DMS53 treated with DMSO at 0.1 percent for 48 hours (cell line): Measurements from ENCODE around the gene PHACTR3.

Experiments
- DNase-seq: peaks from one replicate; lab custom pipeline; 2025; ENCODE audit not compliant: unreplicated experiment; lab: John Stamatoyannopoulos, UW

PHACTR3 gene

DNA sequence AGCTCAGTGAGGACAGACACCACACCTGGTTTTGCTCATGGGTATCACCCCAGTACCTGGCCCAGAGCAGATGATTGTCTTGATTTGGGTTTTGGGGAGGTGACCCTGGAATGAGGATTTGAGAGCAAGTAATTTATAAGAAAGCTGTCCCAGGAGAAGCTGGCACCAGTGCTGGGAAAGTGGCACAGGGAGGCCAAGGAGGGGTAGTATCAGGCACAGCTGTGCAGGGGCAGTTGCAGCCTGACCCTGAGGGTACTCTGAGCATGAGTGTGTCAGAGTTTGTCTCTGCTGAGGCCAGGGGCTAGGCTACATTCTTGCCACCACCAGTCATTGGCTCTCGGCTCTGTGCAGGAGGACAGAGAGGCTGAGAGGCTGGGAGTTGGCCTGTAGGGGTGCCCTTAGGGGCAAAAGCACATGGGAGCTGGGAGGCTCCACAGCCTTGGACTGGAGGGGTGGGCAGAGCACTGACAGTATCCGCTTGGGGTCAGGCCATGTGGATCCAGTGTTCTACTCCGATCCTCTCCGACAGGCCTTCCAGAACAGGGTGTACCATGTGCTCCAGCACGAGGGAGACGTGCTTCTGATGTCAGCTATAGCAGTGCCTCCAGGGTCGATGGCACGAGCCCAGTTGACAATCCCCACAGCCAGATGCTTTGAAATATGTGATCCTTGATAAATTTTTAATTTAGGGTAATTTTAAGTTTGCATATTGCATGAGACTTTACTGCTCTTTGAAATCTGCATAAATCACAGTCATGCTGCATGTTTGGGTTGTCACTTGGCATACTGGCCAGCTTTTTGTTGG, 121.3 kb downstream of the PHACTR3 start:
- no peak for DNase-seq

DNA sequence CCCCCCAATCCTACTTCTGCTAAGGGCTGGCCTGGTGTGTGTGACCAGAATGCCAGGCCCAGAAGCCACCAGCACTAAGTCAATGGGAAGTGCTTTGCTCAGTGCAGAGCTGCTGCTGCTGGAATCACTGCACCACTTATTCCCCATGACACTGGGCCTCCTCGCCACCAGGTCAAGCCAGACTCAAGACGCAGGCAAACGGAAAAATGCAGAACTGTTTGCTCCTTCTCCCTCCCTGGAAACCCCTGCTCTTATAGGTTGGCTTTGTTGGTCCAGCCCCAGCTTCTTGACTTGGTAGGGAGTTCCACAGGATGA, 121.9 kb downstream of the PHACTR3 start:
- no peak for DNase-seq

DNA sequence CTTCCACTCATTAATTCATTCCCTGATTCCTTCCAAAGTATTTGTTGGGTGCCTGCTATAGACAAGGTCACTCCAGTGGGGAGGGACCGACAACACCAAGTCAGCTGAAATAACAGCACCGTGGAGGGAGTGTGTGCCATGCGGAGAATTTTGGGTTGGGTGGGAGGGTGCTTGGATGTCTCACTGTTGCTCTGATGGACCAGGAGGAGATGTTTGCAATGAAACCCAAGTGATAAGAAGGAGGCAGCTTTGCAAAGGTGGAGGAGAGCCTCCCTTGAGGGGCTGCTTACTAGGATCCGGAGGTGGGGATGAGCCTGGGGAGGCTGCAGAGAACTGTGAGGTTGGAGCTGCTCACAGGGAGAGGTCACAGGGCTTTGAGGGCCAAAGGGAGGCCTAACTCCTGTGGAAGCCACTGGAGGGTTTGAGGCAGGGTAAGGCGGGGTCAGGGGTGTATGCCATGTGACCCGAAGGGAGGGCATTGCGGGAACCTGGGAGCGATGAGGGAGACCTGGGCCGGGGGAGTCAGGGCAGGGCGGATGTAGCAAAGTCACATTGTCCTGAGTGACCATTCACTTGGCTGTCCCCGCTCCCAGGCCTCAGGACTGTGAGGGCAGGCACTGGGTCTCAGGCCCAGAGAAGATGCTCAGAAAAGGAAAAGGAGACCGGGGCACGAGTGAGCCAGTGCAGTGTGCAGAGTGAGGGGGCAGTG, 124.5 kb downstream of the PHACTR3 start:
- DNase-seq = no peak

DNA sequence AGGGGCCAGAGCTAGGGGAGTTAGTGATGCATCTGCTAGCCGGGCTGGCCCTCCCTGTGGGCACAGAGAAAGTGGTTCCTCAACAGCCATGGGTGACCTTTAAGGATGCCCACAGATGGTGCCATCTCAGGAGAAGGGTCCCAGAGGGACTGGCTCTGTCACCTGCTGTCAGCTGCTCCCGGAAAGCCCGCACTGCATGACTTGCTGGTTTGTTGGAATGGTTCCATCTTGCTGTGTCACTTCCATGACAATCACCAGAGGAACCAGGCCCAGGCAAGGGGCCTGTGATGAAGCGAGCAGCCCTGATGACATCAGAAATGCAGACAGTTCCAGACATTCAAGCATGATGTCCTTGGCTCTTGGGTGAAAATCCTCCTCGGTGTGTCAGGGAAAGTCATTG, 125.2 kb downstream of the PHACTR3 start:
- no peak for DNase-seq

DNA sequence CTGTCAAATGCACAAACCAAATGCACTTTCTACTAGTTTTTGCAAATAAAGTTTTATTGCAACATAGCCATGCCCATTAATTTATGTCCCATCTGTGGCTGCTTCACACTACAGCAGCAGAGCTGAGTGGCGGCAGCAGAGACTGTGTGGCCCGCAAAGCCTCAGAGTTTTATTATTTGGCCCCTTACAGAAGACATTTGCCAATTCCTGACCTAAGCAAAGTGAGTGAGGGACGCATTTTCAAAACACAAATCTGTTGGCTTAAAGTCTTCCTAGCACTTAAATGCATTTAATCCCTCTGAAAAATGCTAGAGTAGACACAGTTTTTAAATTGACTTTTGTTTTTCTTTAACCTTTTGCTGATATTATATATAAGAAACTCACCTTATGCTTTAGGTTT, 126.4 kb downstream of the PHACTR3 start:
- DNase-seq = no peak

DNA sequence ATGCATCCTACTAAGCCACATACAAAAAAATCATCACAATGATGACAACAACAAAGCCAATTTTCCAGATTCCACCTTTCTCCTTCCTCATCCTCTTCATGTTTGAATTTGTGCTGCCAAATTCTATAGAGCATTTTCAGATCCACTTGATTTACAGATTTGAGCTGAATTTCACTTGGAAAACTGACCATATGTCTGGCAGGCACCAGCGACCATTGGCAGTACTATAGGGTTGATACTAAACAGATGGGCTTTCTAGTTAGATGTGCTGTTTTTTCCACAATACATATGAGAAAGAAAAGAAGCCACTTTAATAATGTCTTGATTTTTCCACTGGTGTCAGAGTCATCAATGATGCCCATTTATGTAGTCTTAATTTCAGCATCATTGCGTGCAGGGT, 127.0 kb downstream of the PHACTR3 start:
- no peak for DNase-seq

DNA sequence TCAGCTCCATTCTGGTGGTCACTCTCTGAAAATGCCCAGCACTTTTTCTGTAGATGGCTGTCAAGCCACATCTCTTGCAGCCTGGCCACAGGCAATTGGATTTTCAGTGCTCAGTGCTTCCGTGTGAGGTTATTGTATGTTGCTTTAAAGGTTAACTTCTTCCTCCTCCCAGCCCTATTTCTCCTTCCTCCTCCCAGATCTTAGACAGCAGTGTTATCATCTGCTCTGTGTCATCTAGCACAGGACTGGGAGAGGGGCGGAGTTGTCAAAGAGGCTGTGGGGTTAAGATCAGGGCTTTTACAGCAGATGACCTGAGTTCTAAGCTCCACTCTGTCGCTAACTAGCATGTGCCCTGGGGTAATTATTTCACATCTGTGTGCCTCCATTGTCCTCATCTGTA, 129.0 kb downstream of the PHACTR3 start:
- no peak for DNase-seq

DNA sequence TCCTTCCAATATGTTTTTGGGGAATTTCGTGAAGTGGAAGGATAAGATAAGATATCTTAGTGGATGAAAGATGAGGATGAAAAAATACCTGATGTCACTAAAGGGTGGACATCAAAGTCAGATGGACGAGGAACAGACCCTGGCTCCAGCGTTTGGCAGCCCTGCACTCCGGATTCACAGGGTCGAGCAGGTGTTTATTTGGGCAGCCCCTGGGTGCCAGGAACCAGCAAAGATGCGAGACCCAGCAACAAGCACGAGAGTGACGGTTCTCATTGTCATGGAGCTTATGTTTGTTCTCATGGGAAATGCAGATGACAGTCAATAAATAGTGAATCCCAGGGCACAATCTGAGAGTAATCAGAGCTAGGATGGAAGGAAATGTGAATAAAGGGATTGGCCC, 131.1 kb downstream of the PHACTR3 start:
- no peak for DNase-seq

DNA sequence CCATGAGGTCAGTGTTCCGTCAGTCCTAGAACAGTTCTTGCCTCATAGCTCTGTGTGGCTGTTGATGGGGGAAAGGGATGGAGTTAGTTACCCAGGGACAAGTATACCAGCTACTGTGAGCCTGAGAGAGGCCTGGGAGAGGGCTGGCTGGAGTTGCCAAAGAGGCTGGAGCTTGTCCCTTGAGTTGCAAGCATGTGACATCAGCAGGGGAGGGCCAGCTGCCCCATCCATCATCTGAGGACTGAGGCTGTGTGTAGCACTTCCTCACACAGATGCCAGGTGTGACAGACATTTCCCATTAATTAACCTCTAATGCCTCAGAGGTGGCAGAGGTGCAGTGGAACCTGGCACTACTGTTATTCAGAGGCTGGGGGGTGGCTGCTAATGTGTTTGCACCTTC, 131.6 kb downstream of the PHACTR3 start:
- DNase-seq = no peak

DNA sequence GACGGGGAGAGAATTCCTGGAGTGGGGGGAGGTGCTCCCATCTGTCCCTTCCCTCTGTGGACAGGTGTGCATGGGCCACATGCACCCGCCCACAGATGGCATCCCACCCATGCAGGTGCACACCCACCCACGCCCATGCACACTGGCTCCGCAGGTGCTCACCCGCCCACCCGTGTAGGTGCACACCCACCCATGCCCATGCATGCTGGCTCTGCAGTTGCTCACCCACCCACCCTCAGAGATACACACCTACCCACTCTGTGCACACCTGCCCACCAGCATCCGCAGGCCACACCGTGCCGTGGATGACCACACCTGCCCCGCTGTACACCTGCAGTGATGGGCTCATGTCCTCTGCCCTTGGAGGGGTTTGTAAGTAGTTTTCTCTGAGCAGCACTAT, 132.0 kb downstream of the PHACTR3 start:
- no peak for DNase-seq

DNA sequence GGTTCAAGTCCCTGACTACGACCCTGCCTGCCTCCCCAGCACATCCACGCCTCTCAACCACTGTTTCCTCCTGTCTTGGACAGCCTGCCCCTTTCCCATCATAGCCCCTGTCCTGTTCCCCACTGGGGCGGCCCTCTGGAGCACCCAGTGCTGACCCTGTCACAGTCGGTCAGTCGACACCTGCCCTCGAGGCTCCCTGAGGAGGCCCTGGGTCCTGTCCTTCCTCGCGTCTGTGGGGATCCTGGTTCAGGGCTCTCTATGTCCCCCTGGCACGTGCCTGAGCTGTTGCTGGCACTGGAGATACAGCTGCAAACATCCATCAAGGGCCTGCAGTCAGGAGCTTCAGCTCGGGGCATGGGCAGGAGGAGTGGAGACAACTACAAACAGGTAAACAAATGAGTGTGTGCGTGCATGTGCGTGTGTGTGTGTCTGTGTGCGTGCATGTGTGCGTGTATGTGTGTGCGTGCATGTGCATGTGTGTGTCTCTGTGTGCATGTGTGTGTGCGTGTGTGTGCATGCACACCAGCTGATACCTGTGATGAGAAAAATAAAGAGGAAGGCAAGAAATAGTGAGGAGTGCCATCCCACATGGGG, 132.8 kb downstream of the PHACTR3 start:
- no peak for DNase-seq

DNA sequence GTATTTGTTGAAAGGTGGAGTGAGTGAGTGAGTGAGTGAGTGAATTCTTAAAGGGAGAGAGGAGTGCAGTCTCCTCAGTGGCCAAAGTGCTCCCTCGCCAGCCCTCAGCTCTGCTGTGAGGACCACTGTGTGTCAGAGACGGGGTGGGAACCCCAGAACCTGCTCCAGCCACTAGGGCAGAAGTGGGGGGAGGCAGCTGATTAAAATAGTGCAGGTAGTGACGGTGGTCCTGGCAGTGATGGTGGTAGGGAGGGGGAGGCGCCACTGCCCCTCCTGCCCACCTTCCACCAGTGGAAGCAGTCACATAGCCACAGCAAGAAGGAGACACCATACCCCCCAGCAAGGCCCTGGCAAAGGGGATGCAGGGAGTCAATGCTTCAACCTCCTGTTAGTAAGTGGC, 133.5 kb downstream of the PHACTR3 start:
- DNase-seq = no peak

DNA sequence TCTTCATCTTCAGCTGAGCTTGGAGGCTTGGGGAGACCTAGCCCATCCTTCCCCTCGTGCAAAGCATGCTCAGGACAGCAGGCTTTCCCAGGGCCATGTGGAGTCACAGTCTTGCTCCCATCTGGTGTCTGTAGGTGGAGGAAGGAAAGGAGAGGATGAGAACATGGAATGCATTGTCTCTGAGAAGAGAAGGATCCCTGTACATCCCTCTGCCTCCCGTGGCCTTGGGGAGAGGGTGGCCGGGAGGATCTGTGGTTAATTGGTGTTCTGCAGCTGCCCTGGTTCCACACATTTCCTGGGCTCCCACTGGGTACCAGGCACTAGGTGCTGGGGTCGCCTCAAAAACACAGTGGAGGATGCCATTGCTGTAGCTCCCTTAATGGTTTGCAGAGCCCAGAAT, 134.5 kb downstream of the PHACTR3 start:
- no peak for DNase-seq

DNA sequence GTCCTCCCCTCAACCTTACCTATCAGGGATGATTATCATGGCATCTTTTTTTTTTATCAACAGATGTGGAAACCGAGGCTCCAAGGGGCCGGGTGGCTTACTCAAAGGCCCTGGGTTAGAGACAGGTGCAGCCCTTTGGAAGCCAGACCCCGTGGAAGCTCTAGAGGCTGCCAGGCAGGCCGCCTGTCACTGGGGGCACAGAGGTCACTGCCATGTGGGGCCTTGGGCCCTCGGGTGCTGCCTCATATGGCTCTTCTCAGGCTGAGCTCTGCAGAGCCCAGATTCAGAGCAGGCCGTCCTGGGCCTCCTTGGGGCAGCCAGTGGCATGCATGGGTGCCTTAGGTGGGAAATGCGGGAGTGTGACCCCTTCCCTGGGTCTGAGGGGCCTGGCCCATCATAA, 136.3 kb downstream of the PHACTR3 start:
- DNase-seq = no peak

DNA sequence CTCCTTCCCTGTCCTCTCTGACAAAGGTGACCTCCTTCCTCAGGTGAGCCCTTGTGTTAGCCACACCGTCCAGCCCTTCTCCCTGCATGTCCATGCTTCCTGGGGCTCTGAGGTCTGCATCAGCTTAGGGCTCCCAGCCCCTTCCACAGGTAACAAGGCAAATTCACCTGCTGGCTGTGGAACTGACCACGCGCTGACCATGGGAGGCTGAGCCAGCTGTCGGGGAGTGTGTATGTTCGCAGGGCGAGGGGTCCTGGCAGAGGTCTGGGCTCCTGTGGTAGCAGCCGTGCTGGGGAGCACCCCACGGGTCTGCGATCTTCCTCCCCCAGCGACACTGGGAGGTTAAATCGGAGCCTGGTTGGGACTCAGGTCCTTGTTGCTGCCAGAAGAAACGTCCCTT, 136.7 kb downstream of the PHACTR3 start:
- no peak for DNase-seq

DNA sequence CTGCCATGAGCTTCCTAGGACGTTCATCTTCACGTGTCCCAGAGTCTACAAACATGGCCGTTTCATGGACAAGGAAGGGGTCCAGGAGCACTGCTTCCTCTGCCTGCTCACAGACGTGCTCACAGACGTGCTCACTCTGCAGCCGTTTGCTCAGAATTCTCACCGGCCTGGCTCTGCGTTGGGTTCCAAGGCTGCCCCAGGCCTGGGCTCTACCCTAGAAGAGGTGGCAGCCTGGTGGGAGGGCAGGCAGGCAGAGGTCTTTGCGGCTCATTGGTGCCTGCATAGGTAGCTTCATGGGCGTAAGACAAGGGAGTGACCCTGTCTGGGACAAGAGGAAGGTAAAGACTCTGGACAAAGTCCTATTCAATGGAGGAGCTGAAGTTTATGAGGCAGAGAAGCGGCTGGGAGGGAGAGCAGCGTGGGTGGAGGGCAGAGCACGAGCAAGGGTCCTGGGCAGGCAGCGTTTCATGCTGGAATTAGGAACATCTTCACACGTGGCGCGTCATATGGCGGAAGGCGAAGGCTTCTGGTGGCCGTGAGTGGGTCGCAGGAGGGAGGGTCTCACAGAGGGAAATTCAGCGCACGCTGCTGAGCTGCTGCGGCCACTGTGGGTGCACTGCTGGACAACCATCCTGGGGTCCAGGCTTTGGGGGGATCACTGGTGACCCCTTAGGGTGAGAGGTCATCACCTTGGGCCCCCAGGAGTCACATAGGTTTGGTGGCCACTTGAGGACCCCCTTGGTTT, 138.2 kb downstream of the PHACTR3 start:
- no peak for DNase-seq

DNA sequence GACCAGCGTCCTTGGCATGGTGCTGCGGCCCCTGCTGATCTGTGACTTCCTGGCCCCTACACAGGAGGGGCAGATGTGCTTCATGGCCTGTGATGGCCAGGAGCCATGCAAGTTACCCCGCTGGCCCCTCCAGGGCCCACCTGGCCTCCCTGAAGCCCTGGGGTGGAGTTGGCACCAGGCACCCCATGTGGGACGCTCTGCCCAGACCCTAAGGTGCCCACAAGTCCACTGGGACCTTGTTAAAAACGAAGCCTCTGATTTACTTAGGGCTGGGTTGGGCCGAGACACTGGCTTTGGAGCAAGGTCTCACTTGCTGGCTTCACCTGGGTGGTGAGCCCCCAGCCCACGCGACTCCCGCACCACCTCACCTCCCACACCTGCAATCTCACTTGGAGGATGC, 139.0 kb downstream of the PHACTR3 start:
- no peak for DNase-seq

DNA sequence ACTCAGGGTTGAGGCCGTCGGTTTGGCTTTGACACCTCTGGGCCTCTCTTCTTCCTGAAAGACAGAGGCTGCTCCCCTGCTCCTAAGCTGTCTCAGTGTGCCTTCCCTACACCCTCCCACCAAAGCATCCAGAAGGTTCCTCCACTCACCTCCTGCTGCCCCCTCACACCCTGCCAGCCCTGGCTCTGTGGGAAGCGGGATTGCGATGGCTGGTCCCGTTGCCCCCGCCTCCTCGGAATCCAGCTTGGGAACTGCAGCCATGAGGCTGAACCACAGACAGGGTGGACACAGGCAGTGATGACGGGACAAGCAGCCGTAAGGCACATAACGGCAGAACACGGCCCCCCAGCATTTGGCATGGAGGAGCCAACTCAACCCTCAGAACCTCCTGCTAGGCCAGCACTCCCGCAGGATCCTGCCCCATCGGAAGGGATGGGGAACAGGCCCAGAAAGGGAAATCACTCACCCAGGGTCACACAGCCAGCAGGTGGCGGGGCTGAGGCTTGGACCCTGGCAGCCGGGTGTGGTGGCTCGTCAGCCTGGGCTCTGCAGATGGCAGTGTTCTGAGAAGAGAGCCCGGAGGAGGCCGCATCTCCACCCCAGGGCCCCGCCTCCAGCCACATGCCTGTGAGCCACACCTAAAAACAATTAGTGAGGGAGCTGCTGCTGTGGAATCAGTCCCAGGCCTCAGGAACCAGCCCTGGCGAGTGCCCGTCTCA, 139.6 kb downstream of the PHACTR3 start:
- no peak for DNase-seq

DNA sequence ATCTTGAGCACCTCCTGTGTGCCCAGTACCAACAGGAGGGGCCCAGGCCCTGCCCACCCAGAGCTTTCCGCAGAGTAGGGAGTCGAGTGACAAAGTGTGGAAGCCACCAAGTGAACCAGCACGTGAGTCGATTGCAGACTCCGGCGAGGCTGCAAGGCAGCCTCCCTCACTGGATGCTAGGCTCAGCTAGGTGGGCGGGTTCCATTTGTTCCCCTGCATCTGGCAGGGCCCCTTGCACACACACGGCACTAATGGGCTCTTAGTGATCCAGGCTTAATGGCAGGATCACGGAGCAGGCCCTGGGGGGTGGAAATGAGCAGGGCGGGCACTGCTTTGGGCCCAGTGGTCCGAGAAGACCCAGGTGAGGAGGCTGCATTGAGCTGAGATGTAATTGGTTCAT, 140.4 kb downstream of the PHACTR3 start:
- DNase-seq = no peak

DNA sequence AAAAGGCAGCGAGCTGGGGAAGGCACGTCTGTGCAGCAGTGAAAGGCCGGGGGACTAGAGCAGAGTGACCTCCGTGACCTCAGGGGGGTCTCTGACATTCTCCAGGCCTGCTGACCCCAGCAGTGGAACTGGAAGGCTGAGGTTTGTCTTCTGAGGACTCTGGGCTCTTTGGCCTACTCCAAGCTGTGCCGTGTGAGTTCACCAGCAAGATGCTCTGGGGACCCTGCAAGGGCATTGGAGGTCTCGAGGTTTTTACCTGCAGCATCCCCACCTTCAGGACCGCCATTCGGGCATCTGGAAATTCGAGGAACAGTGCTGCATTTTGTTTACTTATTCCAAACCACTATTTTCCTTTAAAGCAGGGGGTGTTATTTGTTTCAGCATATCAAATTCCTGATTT, 140.9 kb downstream of the PHACTR3 start:
- no peak for DNase-seq

DNA sequence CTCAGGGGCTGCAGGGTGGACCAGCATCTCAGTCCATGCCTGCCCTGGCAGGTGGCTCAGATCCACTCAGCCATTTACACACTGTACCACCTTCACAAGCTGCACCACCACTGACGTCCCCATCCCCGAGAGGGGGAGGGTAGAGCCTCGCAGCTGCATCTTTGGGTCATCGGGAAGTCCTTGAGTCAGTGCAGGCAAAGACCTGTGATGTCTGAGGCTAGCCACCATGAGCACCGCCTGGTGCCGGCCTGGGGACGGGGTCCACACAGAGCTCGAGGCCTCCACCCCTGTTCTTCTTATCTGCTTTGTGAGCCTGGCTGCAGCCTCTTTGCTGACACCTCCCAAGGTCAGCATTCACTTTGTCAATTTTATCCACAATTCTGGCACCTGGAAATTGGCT, 141.4 kb downstream of the PHACTR3 start:
- DNase-seq = no peak
